ENCODE data around the gene B4GALT1. TPM values are rescaled to one million over a fixed set of nuclear protein-coding genes. Genes with fewer than 3 reads are reported as not detected.
A peak's percentile ranks its signal among the peaks of the same experiment; 100 is the strongest.

The B4GALT1 gene
- total and polyA plus RNA-seq, 2 experiments from 2014 or later, result 63.9 to 78.3 TPM

- Histone ChIP-seq H3K79me2 (no peaks in the 10 kb centered on the region), H3K27ac (no peak overlapping the region), H2AFZ (no peak overlapping the region), H3K27me3 (no peaks in the 10 kb centered on the region), H3K4me2 (no peak overlapping the region), H3K4me1 (ENCODE audit: insufficient read depth) (peaks cover 27% of the 10 kb centered on the region), H3K4me3 (no peak overlapping the region), H3K9me3 (ENCODE audit: low read depth) (no peaks in the 10 kb centered on the region), H4K20me1 (ENCODE audit: insufficient read depth, poor library complexity, severe bottlenecking) (no peaks in the 10 kb centered on the region), H3K9me2 (replicated peaks; ENCODE audit: insufficient read depth) (no peaks in the 10 kb centered on the region), H3K36me3 (replicated peaks; ENCODE audit: insufficient read depth, low read depth) (no peaks in the 10 kb centered on the region)
- DNase-seq (ENCODE audit: low spot score), result no peak
- no peak for TF ChIP-seq EZH2phosphoT487 (IDR thresholded peaks at IDR 0.05; ENCODE audit: low read depth, severe bottlenecking, unreplicated experiment)
- no peak for TF ChIP-seq CTCF (IDR thresholded peaks at IDR 0.05; ENCODE audit: poor library complexity)
- no peak for TF ChIP-seq EZH2 (IDR thresholded peaks at IDR 0.05; ENCODE audit: borderline replicate concordance)
- WGBS (ENCODE audit: low lambda C conversion rate, missing lambda C conversion rate), result 67% methylated on average over 6 of the region's 6 CpGs
These were observed 22.2 kb upstream of the B4GALT1 start for GRCh38 chr9:33189331-33189791.

- WGBS (ENCODE audit: low lambda C conversion rate, missing lambda C conversion rate), result 87% methylated on average over 1 of the region's 1 CpG
- no peak overlapping the region for H3K4me2 ChIP-seq
These were observed 21.6 kb upstream of the B4GALT1 start for GRCh38 chr9:33188711-33189110.

GRCh38 chr9:33187519-33188218, 20.5 kb upstream of the B4GALT1 start:
- WGBS (ENCODE audit: low lambda C conversion rate, missing lambda C conversion rate), result 39% methylated on average over 7 of the region's 7 CpGs
- Histone ChIP-seq H3K4me2 (peak overlapping the region; percentile 59), H3K4me1 (ENCODE audit: insufficient read depth) (peaks cover 27% of the 10 kb centered on the region), H3K27me3 (no peaks in the 10 kb centered on the region), H3K36me3 (replicated peaks; ENCODE audit: insufficient read depth, low read depth) (no peaks in the 10 kb centered on the region), H3K79me2 (no peaks in the 10 kb centered on the region), H4K20me1 (ENCODE audit: insufficient read depth, poor library complexity, severe bottlenecking) (no peaks in the 10 kb centered on the region), H3K9me2 (replicated peaks; ENCODE audit: insufficient read depth) (no peaks in the 10 kb centered on the region), H2AFZ (peak overlapping the region; percentile 1), H3K4me3 (no peak overlapping the region), H3K27ac (peak overlapping the region; percentile 83), H3K9me3 (ENCODE audit: low read depth) (no peaks in the 10 kb centered on the region)
- DNase-seq (ENCODE audit: low spot score), result peak; percentile 69
- TF ChIP-seq CTCF (IDR thresholded peaks at IDR 0.05; ENCODE audit: poor library complexity) (no peak), EZH2phosphoT487 (IDR thresholded peaks at IDR 0.05; ENCODE audit: low read depth, severe bottlenecking, unreplicated experiment) (no peak), EZH2 (IDR thresholded peaks at IDR 0.05; ENCODE audit: borderline replicate concordance) (no peak)

More at GRCh38 chr9:33188711-33189110, 21.6 kb upstream of the B4GALT1 start:
- TF ChIP-seq EZH2 (IDR thresholded peaks at IDR 0.05; ENCODE audit: borderline replicate concordance), result no peak
- no peak for TF ChIP-seq EZH2phosphoT487 (IDR thresholded peaks at IDR 0.05; ENCODE audit: low read depth, severe bottlenecking, unreplicated experiment)
- no peak for TF ChIP-seq CTCF (IDR thresholded peaks at IDR 0.05; ENCODE audit: poor library complexity)
- Histone ChIP-seq H2AFZ (no peak overlapping the region), H3K27me3 (no peaks in the 10 kb centered on the region), H3K27ac (no peak overlapping the region), H3K9me2 (replicated peaks; ENCODE audit: insufficient read depth) (no peaks in the 10 kb centered on the region), H3K4me1 (ENCODE audit: insufficient read depth) (peaks cover 27% of the 10 kb centered on the region), H3K9me3 (ENCODE audit: low read depth) (no peaks in the 10 kb centered on the region), H3K79me2 (no peaks in the 10 kb centered on the region), H3K36me3 (replicated peaks; ENCODE audit: insufficient read depth, low read depth) (no peaks in the 10 kb centered on the region), H3K4me3 (no peak overlapping the region), H4K20me1 (ENCODE audit: insufficient read depth, poor library complexity, severe bottlenecking) (no peaks in the 10 kb centered on the region)
- no peak for DNase-seq (ENCODE audit: low spot score)

Measured in hepatocyte (in vitro differentiated cells).